Inflammatory macrophage treated with lipopolysaccharide for 1 hour (primary cell): ENCODE measurements around the gene SLC22A7.
"Not testable (repeated sequence)": the region's sequence is repeated elsewhere in the genome, so short reads cannot be mapped to it uniquely, and the experiment has no call there.

ENCODE experiments used
- DNase-seq, 2 donors: peaks; one replicate each; pipeline ENCODE4 v3.0.0-alpha.2; 2020 to 2022

The SLC22A7 gene

GRCh38 chr6:43346243-43346642 is 48.2 kb downstream of the SLC22A7 start:
- DNase-seq: not testable (repeated sequence)

GRCh38 chr6:43347021-43347420 is 49.0 kb downstream of the SLC22A7 start:
- DNase-seq: no peak

- no peak for DNase-seq
These were observed 49.4 kb downstream of the SLC22A7 start for GRCh38 chr6:43347444-43347843.

- DNase-seq: not testable (repeated sequence)
These were observed 53.9 kb downstream of the SLC22A7 start for GRCh38 chr6:43351951-43352350.
